Measurements from ENCODE around the gene ELMOD1. TPM values are rescaled to one million over a fixed set of nuclear protein-coding genes. Genes with fewer than 3 reads are reported as not detected.

The ELMOD1 gene
- total and polyA plus RNA-seq, 10 of the 15 experiments (the other 5 are each of a cell fraction or from before 2014, with no cell fraction given), result not detected

DNA sequence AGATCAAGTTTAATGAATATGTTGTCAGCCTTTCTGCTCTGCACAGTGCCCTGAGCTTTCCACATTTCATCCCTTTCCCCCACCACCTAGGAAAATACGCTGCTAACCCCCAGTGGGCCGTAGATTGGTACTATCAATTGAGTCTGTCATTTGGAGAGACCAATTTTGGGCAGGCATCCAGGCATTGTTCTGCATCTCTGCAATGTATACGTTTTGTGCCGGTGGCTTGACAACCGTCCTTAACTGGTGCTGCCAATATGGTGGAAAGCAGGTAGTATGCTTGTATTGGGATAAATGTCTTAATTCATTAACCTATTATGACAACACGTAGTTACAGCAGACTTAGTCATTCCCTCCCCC lies 1.3 kb downstream of the ELMOD1 start:
- Histone ChIP-seq H3K4me2 (ENCODE audit: control insufficient read depth, insufficient read depth) (no peak overlapping the region), H3K4me1 (ENCODE audit: control insufficient read depth, insufficient read depth, low read length) (no peaks in the 10 kb centered on the region), H3K27me3 (replicated peaks in 1 of 2; ENCODE audit: control insufficient read depth in 2 of 2, insufficient read depth in 2 of 2, low read length in 1 of 2) (peaks cover 10 to 22% of the 10 kb centered on the region in 2 experiments), H3K79me2 (ENCODE audit: control insufficient read depth, insufficient read depth, low read length) (no peaks in the 10 kb centered on the region), H4K20me1 (ENCODE audit: control insufficient read depth, insufficient read depth) (no peaks in the 10 kb centered on the region), H3K9ac (ENCODE audit: control insufficient read depth, insufficient read depth, low read length) (no peak overlapping the region), H3K36me3 (ENCODE audit: control insufficient read depth in 2 of 2, insufficient read depth in 2 of 2, low read length in 1 of 2) (no peaks in the 10 kb centered on the region), H2AFZ (ENCODE audit: control insufficient read depth, low read depth, low read length) (no peak overlapping the region), H3K27ac (ENCODE audit: control insufficient read depth, insufficient read depth) (no peak overlapping the region), H3K9me3 (replicated peaks; ENCODE audit: control insufficient read depth, insufficient read depth, low read length) (no peaks in the 10 kb centered on the region), H3K4me3 (no peak overlapping the region)
- ChIA-PET POLR2A (no interaction called here), CTCF (interaction anchor here (12.7 kb wide), 1 partner anchor 97 kb away, joined by 206 read pairs; no protein-coding TSS in a partner anchor), RAD21 (ENCODE audit: unreplicated experiment) (interaction anchor here (9.6 kb wide), 1 partner anchor 95 kb away, joined by 104 read pairs; no protein-coding TSS in a partner anchor), SMC1A (ENCODE audit: uncharacterized antibody, unreplicated experiment) (interaction anchor here (1.0 to 1.2 kb wide), 2 partner anchors 29 to 97 kb away, joined by 3 read pairs; no protein-coding TSS in a partner anchor)
- no TSS peak for BruUV-seq (replicated peaks)
- FAIRE-seq (no peak), ATAC-seq (no peak), DNase-seq (ENCODE audit: low read depth, low spot score) (no peak)
- intact Hi-C loops (cut with micrococcal nuclease; ENCODE audit: unreplicated experiment) (no loop called here), in situ Hi-C loops (cut with MboI) (no loop called here)
- TF ChIP-seq RAD51 (IDR thresholded peaks at IDR 0.05) (no peak), HDAC6 (IDR thresholded peaks at IDR 0.05; ENCODE audit: unreplicated experiment) (no peak), SP1 (IDR thresholded peaks at IDR 0.05; ENCODE audit: low read depth, low read length) (no peak), TCF7 (IDR thresholded peaks at IDR 0.05; ENCODE audit: borderline replicate concordance) (no peak), RBBP5 (conservative IDR thresholded peaks at IDR 0.05) (no peak), SMAD1 (IDR thresholded peaks at IDR 0.05; ENCODE audit: low read depth, partially characterized antibody) (no peak), TARDBP (IDR thresholded peaks at IDR 0.05; ENCODE audit: borderline replicate concordance) (no peak), MYB (IDR thresholded peaks at IDR 0.05; ENCODE audit: borderline replicate concordance, low read depth, low read length) (no peak), FOXK2 (IDR thresholded peaks at IDR 0.05) (no peak), MAX (IDR thresholded peaks at IDR 0.05; ENCODE audit: low read depth, low read length) (no peak), KAT2A (conservative IDR thresholded peaks at IDR 0.05; ENCODE audit: control insufficient read depth, low read depth, low read length) (no peak), BMI1 (IDR thresholded peaks at IDR 0.05; ENCODE audit: borderline replicate concordance) (no peak), NR2C1 (IDR thresholded peaks at IDR 0.05) (no peak)
- WGBS (ENCODE audit: insufficient coverage, insufficient replicate concordance, low lambda C conversion rate, missing lambda C conversion rate), result 25% methylated on average over 6 of the region's 6 CpGs

Measured in GM12878 (cell line).